Measurements from ENCODE around the gene EPHB3. TPM values are rescaled to one million over a fixed set of nuclear protein-coding genes. Genes with fewer than 3 reads are reported as not detected.

EPHB3 gene
- total and polyA plus RNA-seq, 7 donors: 0.08 to 1.6 (median 0.63) TPM

GRCh38 chr3:184630861-184631471 lies 69.4 kb downstream of the EPHB3 start:
- H3K27me3 ChIP-seq (ENCODE audit: insufficient read depth in 3 of 3, low read length in 2 of 3): peaks cover 0 to 4% (median 0%) of the 10 kb centered on the region in 3 donors
- no peak for ATAC-seq
- TF ChIP-seq, protein P1, sequence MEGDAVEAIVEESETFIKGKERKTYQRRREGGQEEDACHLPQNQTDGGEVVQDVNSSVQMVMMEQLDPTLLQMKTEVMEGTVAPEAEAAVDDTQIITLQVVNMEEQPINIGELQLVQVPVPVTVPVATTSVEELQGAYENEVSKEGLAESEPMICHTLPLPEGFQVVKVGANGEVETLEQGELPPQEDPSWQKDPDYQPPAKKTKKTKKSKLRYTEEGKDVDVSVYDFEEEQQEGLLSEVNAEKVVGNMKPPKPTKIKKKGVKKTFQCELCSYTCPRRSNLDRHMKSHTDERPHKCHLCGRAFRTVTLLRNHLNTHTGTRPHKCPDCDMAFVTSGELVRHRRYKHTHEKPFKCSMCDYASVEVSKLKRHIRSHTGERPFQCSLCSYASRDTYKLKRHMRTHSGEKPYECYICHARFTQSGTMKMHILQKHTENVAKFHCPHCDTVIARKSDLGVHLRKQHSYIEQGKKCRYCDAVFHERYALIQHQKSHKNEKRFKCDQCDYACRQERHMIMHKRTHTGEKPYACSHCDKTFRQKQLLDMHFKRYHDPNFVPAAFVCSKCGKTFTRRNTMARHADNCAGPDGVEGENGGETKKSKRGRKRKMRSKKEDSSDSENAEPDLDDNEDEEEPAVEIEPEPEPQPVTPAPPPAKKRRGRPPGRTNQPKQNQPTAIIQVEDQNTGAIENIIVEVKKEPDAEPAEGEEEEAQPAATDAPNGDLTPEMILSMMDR (IDR thresholded peaks at IDR 0.05): no peak
- 81 to 85% (median 82%) methylated on average over 15 of the region's 15 CpGs for WGBS, 3 donors
- no peaks in the 10 kb centered on the region for H3K4me1 ChIP-seq
- H3K9me3 ChIP-seq: no peaks in the 10 kb centered on the region
- no peaks in the 10 kb centered on the region for H3K36me3 ChIP-seq (ENCODE audit: insufficient read depth in 1 of 2, low read depth in 1 of 2)
- H3K27ac ChIP-seq: no peak overlapping the region
- no peak for DNase-seq
- H3K4me3 ChIP-seq: no peak overlapping the region
- intact Hi-C loops (cut with DNase I): no loop called here

- H3K27ac ChIP-seq: no peak overlapping the region
- WGBS, 3 donors: 79 to 83% (median 79%) methylated on average over 19 of the region's 19 CpGs
- peaks cover 0 to 4% (median 0%) of the 10 kb centered on the region in 3 donors for H3K27me3 ChIP-seq (ENCODE audit: insufficient read depth in 3 of 3, low read length in 2 of 3)
- H3K36me3 ChIP-seq (ENCODE audit: insufficient read depth in 1 of 2, low read depth in 1 of 2): no peaks in the 10 kb centered on the region
- H3K4me3 ChIP-seq: no peak overlapping the region
- DNase-seq: no peak
- ATAC-seq: no peak
- TF ChIP-seq, protein P1 (IDR thresholded peaks at IDR 0.05): no peak
- H3K9me3 ChIP-seq: no peaks in the 10 kb centered on the region
- no peaks in the 10 kb centered on the region for H3K4me1 ChIP-seq
- intact Hi-C loops (cut with DNase I): no loop called here
These were observed 69.9 kb downstream of the EPHB3 start for GRCh38 chr3:184631472-184631861.

Other genes starting within 250 kb of the EPHB3 start
- 100 to 1,000 TPM; 448 to 726 (median 633) TPM for gene EIF4G1, start 247.2 kb upstream of the EPHB3 start, total RNA-seq
- gene EIF4G1, start 247.2 kb upstream of the EPHB3 start, polyA plus RNA-seq: 100 to 1,000 TPM; 395 to 787 (median 628) TPM
- 10 to 100 TPM; 12.6 to 20.3 (median 13.9) TPM for gene FAM131A, start 224.2 kb upstream of the EPHB3 start, total RNA-seq
- gene FAM131A, start 224.2 kb upstream of the EPHB3 start, polyA plus RNA-seq: 10 to 100 TPM; 12.9 to 26.8 (median 20.2) TPM
- 1 to 10 TPM in 3 of 4 donors, under 1 TPM in 1; 0.64 to 2.3 (median 1.4) TPM for gene CLCN2, start 200.2 kb upstream of the EPHB3 start, total RNA-seq
- gene CLCN2, start 200.2 kb upstream of the EPHB3 start, polyA plus RNA-seq: 1 to 10 TPM; 1.2 to 2.8 (median 2.0) TPM
- 10 to 100 TPM; 21.2 to 33.2 (median 28.6) TPM for gene POLR2H, start 200.1 kb upstream of the EPHB3 start, total RNA-seq
- 100 to 1,000 TPM in 1 of 3 donors, 10 to 100 TPM in 2; 41.6 to 117 (median 62.8) TPM for gene POLR2H, start 200.1 kb upstream of the EPHB3 start, polyA plus RNA-seq
- gene THPO, start 183.6 kb upstream of the EPHB3 start, total RNA-seq: 1 to 10 TPM in 2 of 4 donors, under 1 TPM in 2; 0.79 to 3.0 (median 1.3) TPM
- gene THPO, start 183.6 kb upstream of the EPHB3 start, polyA plus RNA-seq: 1 to 10 TPM in 1 of 3 donors, under 1 TPM in 2; 0.49 to 1.2 (median 0.55) TPM
- 10 to 100 TPM in 1 of 4 donors, 1 to 10 TPM in 3; 4.1 to 10.5 (median 6.3) TPM for gene CHRD, start 181.7 kb upstream of the EPHB3 start, total RNA-seq
- gene CHRD, start 181.7 kb upstream of the EPHB3 start, polyA plus RNA-seq: 1 to 10 TPM; 2.5 to 5.2 (median 5.1) TPM
- gene MAGEF1, start 150.3 kb downstream of the EPHB3 start, total RNA-seq: 10 to 100 TPM; 13.0 to 23.6 (median 15.9) TPM
- gene MAGEF1, start 150.3 kb downstream of the EPHB3 start, polyA plus RNA-seq: 10 to 100 TPM; 14.3 to 27.3 (median 27.1) TPM